ENCODE measurements around the gene PTPRN. TPM values are rescaled to one million over a fixed set of nuclear protein-coding genes. Genes with fewer than 3 reads are reported as not detected.
"Not testable (repeated sequence)": the region's sequence is repeated elsewhere in the genome, so short reads cannot be mapped to it uniquely, and the experiment has no call there.

The PTPRN gene
- total RNA-seq, 4 donors from 2014 or later, result not detected

DNA sequence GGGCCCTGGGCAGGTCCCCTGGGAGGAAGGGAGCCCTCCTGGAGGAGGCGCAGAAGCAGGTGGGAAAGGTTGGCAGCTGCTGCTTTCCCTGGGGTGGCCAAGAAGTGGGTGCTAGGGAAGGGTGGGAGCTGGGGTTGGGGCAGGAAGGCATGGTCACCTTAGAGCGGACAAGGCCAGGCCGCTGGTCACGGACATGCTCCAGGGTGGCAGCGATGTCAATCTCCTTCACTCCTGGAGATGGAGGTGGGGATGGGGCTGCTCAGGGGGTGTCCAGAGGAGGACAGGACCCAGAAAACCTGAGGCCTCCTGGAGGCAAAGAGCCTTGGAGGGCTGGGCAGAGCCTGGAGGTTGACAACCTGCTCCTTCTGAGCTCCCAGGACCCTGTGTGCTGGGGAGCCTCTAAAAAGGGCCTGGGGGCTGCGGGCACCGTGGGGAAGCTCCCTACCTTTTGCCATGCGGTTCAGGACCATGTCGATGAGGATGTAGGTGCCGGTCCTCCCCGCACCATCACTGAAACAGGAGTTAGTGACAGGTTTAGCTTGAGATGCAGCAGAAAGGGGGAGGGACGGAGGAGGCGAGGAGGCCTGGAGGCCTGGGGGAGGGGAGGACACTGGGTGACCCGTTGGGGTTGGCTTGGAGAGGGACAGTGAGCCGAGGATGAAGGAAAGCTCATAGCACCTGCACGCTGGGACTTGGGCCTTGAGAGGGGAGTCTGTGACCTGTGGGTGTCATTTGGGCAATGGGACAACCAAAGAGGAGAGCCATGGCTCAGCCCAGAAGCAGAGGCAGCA, 18.6 kb downstream of the PTPRN start:
- peak overlapping the region; percentile 42 for H3K27ac ChIP-seq
- peak; percentile 53 to 72 for DNase-seq (ENCODE audit: low spot score in 2 of 2)

DNA sequence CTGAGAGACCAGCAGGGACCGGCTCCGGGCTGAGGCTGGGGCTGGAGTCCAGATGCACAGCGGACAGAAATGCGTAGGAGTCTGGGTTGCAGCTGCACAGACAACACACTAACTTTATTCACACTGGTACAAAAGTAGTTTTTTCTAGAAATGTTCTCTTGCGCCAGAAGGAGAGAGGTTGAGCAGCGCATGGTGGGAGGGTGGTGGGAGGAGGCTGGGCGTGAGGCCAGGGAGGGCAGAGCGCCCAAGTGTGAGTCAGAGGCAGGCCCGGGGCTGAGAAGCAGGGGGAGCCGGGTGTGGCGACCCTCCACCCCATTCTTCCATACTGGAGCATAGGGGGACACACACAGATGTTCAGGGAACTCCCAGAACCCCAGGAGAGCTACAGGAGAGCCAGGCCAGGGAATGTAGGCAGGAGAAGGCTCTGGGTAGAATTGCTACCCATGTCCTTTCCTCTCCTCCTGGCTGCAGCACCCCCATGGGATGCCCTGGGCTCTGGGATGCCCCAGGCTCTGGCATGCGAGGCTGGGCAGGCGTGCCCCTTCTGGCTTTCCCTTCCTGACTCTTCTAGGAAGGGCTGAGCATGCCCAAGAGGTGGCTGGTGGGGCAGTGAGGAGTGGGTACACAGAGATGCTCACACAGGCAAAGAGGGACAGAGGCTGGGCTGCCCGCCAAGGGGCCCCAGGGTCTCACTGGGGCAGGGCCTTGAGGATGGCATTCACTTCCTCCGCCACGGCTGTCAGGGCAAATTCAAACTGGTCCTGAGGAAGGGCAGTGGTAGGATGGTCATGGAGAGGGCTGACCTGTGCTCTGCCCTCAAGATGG, 19.5 kb downstream of the PTPRN start:
- peak overlapping the region; percentile 42 for H3K27ac ChIP-seq
- no peaks in the 10 kb centered on the region for H3K9me3 ChIP-seq
- H3K4me1 ChIP-seq, result peaks cover 61% of the 10 kb centered on the region
- 14% methylated on average over 15 of the region's 16 CpGs for WGBS
- TF ChIP-seq, protein P1, sequence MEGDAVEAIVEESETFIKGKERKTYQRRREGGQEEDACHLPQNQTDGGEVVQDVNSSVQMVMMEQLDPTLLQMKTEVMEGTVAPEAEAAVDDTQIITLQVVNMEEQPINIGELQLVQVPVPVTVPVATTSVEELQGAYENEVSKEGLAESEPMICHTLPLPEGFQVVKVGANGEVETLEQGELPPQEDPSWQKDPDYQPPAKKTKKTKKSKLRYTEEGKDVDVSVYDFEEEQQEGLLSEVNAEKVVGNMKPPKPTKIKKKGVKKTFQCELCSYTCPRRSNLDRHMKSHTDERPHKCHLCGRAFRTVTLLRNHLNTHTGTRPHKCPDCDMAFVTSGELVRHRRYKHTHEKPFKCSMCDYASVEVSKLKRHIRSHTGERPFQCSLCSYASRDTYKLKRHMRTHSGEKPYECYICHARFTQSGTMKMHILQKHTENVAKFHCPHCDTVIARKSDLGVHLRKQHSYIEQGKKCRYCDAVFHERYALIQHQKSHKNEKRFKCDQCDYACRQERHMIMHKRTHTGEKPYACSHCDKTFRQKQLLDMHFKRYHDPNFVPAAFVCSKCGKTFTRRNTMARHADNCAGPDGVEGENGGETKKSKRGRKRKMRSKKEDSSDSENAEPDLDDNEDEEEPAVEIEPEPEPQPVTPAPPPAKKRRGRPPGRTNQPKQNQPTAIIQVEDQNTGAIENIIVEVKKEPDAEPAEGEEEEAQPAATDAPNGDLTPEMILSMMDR (IDR thresholded peaks at IDR 0.05), result no peak
- no peak for TF ChIP-seq EP300 (IDR thresholded peaks at IDR 0.05)
- TF ChIP-seq POLR2AphosphoS5 (IDR thresholded peaks at IDR 0.05), result no peak
- no peak for TF ChIP-seq POLR2A (IDR thresholded peaks at IDR 0.05)
- DNase-seq (ENCODE audit: low spot score in 2 of 2), result peak; percentile 81 to 83
- no peaks in the 10 kb centered on the region for H3K27me3 ChIP-seq
- H3K4me3 ChIP-seq, result no peak overlapping the region
- peaks cover 5% of the 10 kb centered on the region for H3K36me3 ChIP-seq

More for the DNA sequence above, 18.6 kb downstream of the PTPRN start:
- TF ChIP-seq, protein P1 (IDR thresholded peaks at IDR 0.05), result no peak
- TF ChIP-seq EP300 (IDR thresholded peaks at IDR 0.05) (no peak), POLR2AphosphoS5 (IDR thresholded peaks at IDR 0.05) (no peak), POLR2A (IDR thresholded peaks at IDR 0.05) (no peak)
- Histone ChIP-seq H3K27me3 (no peaks in the 10 kb centered on the region), H3K36me3 (no peaks in the 10 kb centered on the region), H3K4me3 (no peak overlapping the region), H3K9me3 (no peaks in the 10 kb centered on the region), H3K4me1 (peaks cover 59% of the 10 kb centered on the region)
- 88% methylated on average over 16 of the region's 16 CpGs for WGBS

GRCh38 chr2:219289195-219289536, 20.0 kb downstream of the PTPRN start:
- DNase-seq (ENCODE audit: low spot score in 2 of 2), result no peak
- Histone ChIP-seq H3K9me3 (no peaks in the 10 kb centered on the region), H3K27me3 (no peaks in the 10 kb centered on the region), H3K4me1 (peaks cover 61% of the 10 kb centered on the region), H3K4me3 (no peak overlapping the region), H3K36me3 (peaks cover 11% of the 10 kb centered on the region), H3K27ac (peak overlapping the region; percentile 42)
- TF ChIP-seq, protein P1 (IDR thresholded peaks at IDR 0.05), result no peak
- no peak for TF ChIP-seq POLR2A (IDR thresholded peaks at IDR 0.05)
- TF ChIP-seq POLR2AphosphoS5 (IDR thresholded peaks at IDR 0.05), result no peak
- no peak for TF ChIP-seq EP300 (IDR thresholded peaks at IDR 0.05)
- WGBS, result 82% methylated on average over 4 of the region's 6 CpGs

- H3K4me1 ChIP-seq, result peaks cover 69% of the 10 kb centered on the region
- peak; percentile 43 to 59 for DNase-seq (ENCODE audit: low spot score in 2 of 2)
These were observed 21.5 kb downstream of the PTPRN start for GRCh38 chr2:219287580-219288265.

GRCh38 chr2:219287116-219287440, 22.1 kb downstream of the PTPRN start:
- WGBS, result 79% methylated on average over 6 of the region's 6 CpGs
- H3K4me1 ChIP-seq, result peaks cover 75% of the 10 kb centered on the region
- H3K4me3 ChIP-seq, H3K27me3 ChIP-seq, H3K9me3 ChIP-seq: not testable (repeated sequence)
- peaks cover 30% of the 10 kb centered on the region for H3K36me3 ChIP-seq
- DNase-seq (ENCODE audit: low spot score in 2 of 2), result peak in 1 of 2 donors; percentile 59
- peak overlapping the region; percentile 56 for H3K27ac ChIP-seq

More at GRCh38 chr2:219287580-219288265, 21.5 kb downstream of the PTPRN start:
- Histone ChIP-seq H3K27ac (peak overlapping the region; percentile 56), H3K4me3 (no peak overlapping the region), H3K36me3 (peaks cover 26% of the 10 kb centered on the region), H3K27me3 (no peaks in the 10 kb centered on the region), H3K9me3 (no peaks in the 10 kb centered on the region)
- no peak for TF ChIP-seq EP300 (IDR thresholded peaks at IDR 0.05)
- no peak for TF ChIP-seq POLR2A (IDR thresholded peaks at IDR 0.05)
- TF ChIP-seq, protein P1 (IDR thresholded peaks at IDR 0.05), result no peak
- TF ChIP-seq POLR2AphosphoS5 (IDR thresholded peaks at IDR 0.05), result no peak
- 80% methylated on average over 9 of the region's 10 CpGs for WGBS

Measured in suprapubic skin (tissue), 4 donors.